ENCODE results near the gene MYH15.

DNA sequence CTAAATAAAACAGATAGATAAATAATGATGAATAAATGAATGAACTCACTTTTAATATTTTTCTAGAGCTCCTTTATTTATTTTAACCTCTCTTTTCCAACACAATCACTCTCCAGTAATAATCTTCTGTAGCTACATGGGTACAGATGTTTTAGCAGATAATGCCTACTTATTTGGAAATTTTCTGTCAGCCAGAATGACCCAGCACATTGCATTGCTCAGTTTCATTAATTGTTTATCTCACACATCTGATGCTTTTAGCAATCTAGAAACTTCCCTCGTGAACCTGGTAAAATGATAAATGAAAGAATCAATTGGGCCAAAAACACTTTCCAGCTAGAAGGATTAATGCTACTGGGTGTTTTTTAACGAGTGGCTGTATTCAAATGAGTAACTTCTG, 14.9 kb upstream of the MYH15 start:
- TF ChIP-seq CTCF (IDR thresholded peaks at IDR 0.05): no peak
- TF ChIP-seq POLR2AphosphoS5 (IDR thresholded peaks at IDR 0.05): no peak
- no peak for TF ChIP-seq POLR2A (IDR thresholded peaks at IDR 0.05)

Data from breast epithelium (tissue), 3 donors.